ENCODE results near the gene KRT1. TPM values are rescaled to one million over a fixed set of nuclear protein-coding genes. Genes with fewer than 3 reads are reported as not detected.

KRT1 gene
- total RNA-seq, 5 donors from 2014 or later (not counting 1 experiment from before 2014, with no cell fraction given): 0.19 to 57.7 (median 10.0) TPM

- CTCF ChIA-PET: no interaction called here
- peak overlapping the region in 1 of 3 donors; percentile 62 for H3K4me3 Mint-ChIP-seq
- no peaks in the 10 kb centered on the region for H3K9me3 ChIP-seq
- H3K27ac ChIP-seq (ENCODE audit: low read length): no peak overlapping the region
- WGBS (ENCODE audit: insufficient coverage): 94% methylated on average over 2 of the region's 4 CpGs
- H3K4me3 ChIP-seq (ENCODE audit: control insufficient read depth in 1 of 2, extremely low read depth in 1 of 2, low read length in 1 of 2): peak overlapping the region in 1 of 2 donors; percentile 6
- POLR2A ChIA-PET: interaction anchor here in 1 of 2 donors (0.7 kb wide), 1 partner anchor 54 kb away, joined by 5 read pairs; no protein-coding TSS in a partner anchor
- ATAC-seq (replicated peaks in 1 of 4) (no peak), DNase-seq (peak in 1 of 35 experiments; percentile 1)
- H3K27me3 Mint-ChIP-seq: peaks cover 0 to 3% of the 10 kb centered on the region in 2 donors
- no peaks in the 10 kb centered on the region for H3K36me3 Mint-ChIP-seq
- no peaks in the 10 kb centered on the region for H3K9me3 Mint-ChIP-seq
- peak overlapping the region; percentile 62 to 82 for H3K27ac Mint-ChIP-seq
- peaks cover 0 to 3% of the 10 kb centered on the region in 2 experiments for H3K27me3 ChIP-seq (replicated peaks in 1 of 2; ENCODE audit: control insufficient read depth in 2 of 2, extremely low read depth in 1 of 2, insufficient read depth in 2 of 2, low read length in 1 of 2)
- peaks cover 66 to 73% (median 69%) of the 10 kb centered on the region in 3 donors for H3K4me1 Mint-ChIP-seq
- H3K4me1 ChIP-seq (ENCODE audit: control insufficient read depth in 1 of 2, extremely low read depth in 1 of 2, insufficient read depth in 2 of 2, low read length in 2 of 2): peaks cover 46 to 55% of the 10 kb centered on the region in 2 experiments
- no peaks in the 10 kb centered on the region for H3K36me3 ChIP-seq (ENCODE audit: control insufficient read depth in 2 of 2, extremely low read depth in 1 of 2, insufficient read depth in 1 of 2, low read length in 1 of 2)
Observed at GRCh38 chr12:52632656-52633055, 47.6 kb downstream of the KRT1 start.

GRCh38 chr12:52631676-52632459, 48.3 kb downstream of the KRT1 start:
- H3K36me3 Mint-ChIP-seq: no peaks in the 10 kb centered on the region
- no peaks in the 10 kb centered on the region for H3K9me3 Mint-ChIP-seq
- peak overlapping the region in 1 of 3 donors; percentile 62 for H3K4me3 Mint-ChIP-seq
- peaks cover 71 to 79% (median 74%) of the 10 kb centered on the region in 3 donors for H3K4me1 Mint-ChIP-seq
- H3K27me3 Mint-ChIP-seq: peaks cover 0 to 3% of the 10 kb centered on the region in 2 donors
- no peaks in the 10 kb centered on the region for H3K9me3 ChIP-seq
- H3K27ac ChIP-seq (ENCODE audit: low read length): peak overlapping the region; percentile 56
- peak overlapping the region in 1 of 2 donors; percentile 6 for H3K4me3 ChIP-seq (ENCODE audit: control insufficient read depth in 1 of 2, extremely low read depth in 1 of 2, low read length in 1 of 2)
- peak in 2 of 35 experiments; percentile 3 to 4 for DNase-seq
- WGBS (ENCODE audit: insufficient coverage): 73% methylated on average over 4 of the region's 6 CpGs
- H3K4me1 ChIP-seq (ENCODE audit: control insufficient read depth in 1 of 2, extremely low read depth in 1 of 2, insufficient read depth in 2 of 2, low read length in 2 of 2): peaks cover 46 to 55% of the 10 kb centered on the region in 2 experiments
- no peaks in the 10 kb centered on the region for H3K36me3 ChIP-seq (ENCODE audit: control insufficient read depth in 2 of 2, extremely low read depth in 1 of 2, insufficient read depth in 1 of 2, low read length in 1 of 2)
- ATAC-seq (replicated peaks in 1 of 4): no peak
- CTCF ChIA-PET: interaction anchor here in 1 of 2 donors (0.7 kb wide), 1 partner anchor 253 kb away, joined by 3 read pairs; no protein-coding TSS in a partner anchor
- POLR2A ChIA-PET: interaction anchor here in 1 of 2 donors (0.7 kb wide), 1 partner anchor 54 kb away, joined by 5 read pairs; no protein-coding TSS in a partner anchor
- H3K27me3 ChIP-seq (replicated peaks in 1 of 2; ENCODE audit: control insufficient read depth in 2 of 2, extremely low read depth in 1 of 2, insufficient read depth in 2 of 2, low read length in 1 of 2): peaks cover 0 to 3% of the 10 kb centered on the region in 2 experiments
- peak overlapping the region; percentile 62 to 93 for H3K27ac Mint-ChIP-seq

- Histone ChIP-seq H3K9me3 (no peaks in the 10 kb centered on the region), H3K27ac (ENCODE audit: low read length) (peak overlapping the region; percentile 56), H3K4me3 (ENCODE audit: control insufficient read depth in 1 of 2, extremely low read depth in 1 of 2, low read length in 1 of 2) (peak overlapping the region in 1 of 2 donors; percentile 39), H3K27me3 (replicated peaks in 1 of 2; ENCODE audit: control insufficient read depth in 2 of 2, extremely low read depth in 1 of 2, insufficient read depth in 2 of 2, low read length in 1 of 2) (peaks cover 0 to 3% of the 10 kb centered on the region in 2 experiments), H3K4me1 (ENCODE audit: control insufficient read depth in 1 of 2, extremely low read depth in 1 of 2, insufficient read depth in 2 of 2, low read length in 2 of 2) (peaks cover 46 to 53% of the 10 kb centered on the region in 2 experiments), H3K36me3 (ENCODE audit: control insufficient read depth in 2 of 2, extremely low read depth in 1 of 2, insufficient read depth in 1 of 2, low read length in 1 of 2) (no peaks in the 10 kb centered on the region)
- H3K4me3 Mint-ChIP-seq: peak overlapping the region; percentile 7 to 62 (median 55)
- peaks cover 71 to 80% (median 77%) of the 10 kb centered on the region in 3 donors for H3K4me1 Mint-ChIP-seq
- H3K36me3 Mint-ChIP-seq: no peaks in the 10 kb centered on the region
- CTCF ChIA-PET: interaction anchor here in 1 of 2 donors (0.7 kb wide), 1 partner anchor 254 kb away, joined by 3 read pairs; no protein-coding TSS in a partner anchor
- POLR2A ChIA-PET: no interaction called here
- H3K27me3 Mint-ChIP-seq: peaks cover 0 to 3% of the 10 kb centered on the region in 2 donors
- no peak for ATAC-seq (replicated peaks in 1 of 4)
- H3K9me3 Mint-ChIP-seq: no peaks in the 10 kb centered on the region
- 60% methylated on average over 1 of the region's 4 CpGs for WGBS (ENCODE audit: insufficient coverage)
- H3K27ac Mint-ChIP-seq: peak overlapping the region; percentile 92 to 93
- peak in 2 of 35 experiments; percentile 5 to 10 for DNase-seq
Observed at GRCh38 chr12:52631264-52631663, 48.9 kb downstream of the KRT1 start.

- peak overlapping the region; percentile 92 to 93 for H3K27ac Mint-ChIP-seq
- peaks cover 46 to 49% of the 10 kb centered on the region in 2 experiments for H3K4me1 ChIP-seq (ENCODE audit: control insufficient read depth in 1 of 2, extremely low read depth in 1 of 2, insufficient read depth in 2 of 2, low read length in 2 of 2)
- POLR2A ChIA-PET: no interaction called here
Observed at GRCh38 chr12:52630599-52631200, 49.5 kb downstream of the KRT1 start.

GRCh38 chr12:52630008-52630500, 50.2 kb downstream of the KRT1 start:
- ATAC-seq (replicated peaks in 1 of 4) (no peak), DNase-seq (peak in 1 of 35 experiments; percentile 3)
- ChIA-PET POLR2A (interaction anchor here in 1 of 2 donors (0.6 kb wide), 1 partner anchor 598 kb away, joined by 5 read pairs; no protein-coding TSS in a partner anchor), CTCF (interaction anchor here in 1 of 2 donors (0.6 kb wide), 1 partner anchor 94 kb away, joined by 3 read pairs; no protein-coding TSS in a partner anchor)
- Mint-ChIP-seq H3K36me3 (no peaks in the 10 kb centered on the region), H3K4me3 (peak overlapping the region; percentile 48 to 78 (median 62)), H3K27me3 (peaks cover 0 to 3% of the 10 kb centered on the region in 2 donors), H3K4me1 (peaks cover 77 to 88% (median 79%) of the 10 kb centered on the region in 3 donors), H3K27ac (peak overlapping the region; percentile 92 to 93), H3K9me3 (no peaks in the 10 kb centered on the region)
- WGBS (ENCODE audit: insufficient coverage): 72% methylated on average over 3 of the region's 7 CpGs
- Histone ChIP-seq H3K36me3 (ENCODE audit: control insufficient read depth in 2 of 2, extremely low read depth in 1 of 2, insufficient read depth in 1 of 2, low read length in 1 of 2) (no peaks in the 10 kb centered on the region), H3K27me3 (replicated peaks in 1 of 2; ENCODE audit: control insufficient read depth in 2 of 2, extremely low read depth in 1 of 2, insufficient read depth in 2 of 2, low read length in 1 of 2) (no peaks in the 10 kb centered on the region), H3K9me3 (no peaks in the 10 kb centered on the region), H3K4me1 (ENCODE audit: control insufficient read depth in 1 of 2, extremely low read depth in 1 of 2, insufficient read depth in 2 of 2, low read length in 2 of 2) (peaks cover 46 to 49% of the 10 kb centered on the region in 2 experiments), H3K27ac (ENCODE audit: low read length) (peak overlapping the region; percentile 56), H3K4me3 (ENCODE audit: control insufficient read depth in 1 of 2, extremely low read depth in 1 of 2, low read length in 1 of 2) (peak overlapping the region in 1 of 2 donors; percentile 39)

More at GRCh38 chr12:52630599-52631200, 49.5 kb downstream of the KRT1 start:
- CTCF ChIA-PET: no interaction called here
- Histone ChIP-seq H3K27ac (ENCODE audit: low read length) (peak overlapping the region; percentile 56), H3K4me3 (ENCODE audit: control insufficient read depth in 1 of 2, extremely low read depth in 1 of 2, low read length in 1 of 2) (peak overlapping the region in 1 of 2 donors; percentile 39), H3K9me3 (no peaks in the 10 kb centered on the region), H3K36me3 (ENCODE audit: control insufficient read depth in 2 of 2, extremely low read depth in 1 of 2, insufficient read depth in 1 of 2, low read length in 1 of 2) (no peaks in the 10 kb centered on the region), H3K27me3 (replicated peaks in 1 of 2; ENCODE audit: control insufficient read depth in 2 of 2, extremely low read depth in 1 of 2, insufficient read depth in 2 of 2, low read length in 1 of 2) (no peaks in the 10 kb centered on the region)
- Mint-ChIP-seq H3K27me3 (peaks cover 0 to 3% of the 10 kb centered on the region in 2 donors), H3K9me3 (no peaks in the 10 kb centered on the region), H3K36me3 (no peaks in the 10 kb centered on the region), H3K4me3 (peak overlapping the region; percentile 55 to 78 (median 62)), H3K4me1 (peaks cover 75 to 82% (median 77%) of the 10 kb centered on the region in 3 donors)
- DNase-seq: peak in 1 of 35 experiments; percentile 5
- peak; percentile 33 to 55 (median 46) for ATAC-seq (replicated peaks in 1 of 4)
- WGBS (ENCODE audit: insufficient coverage): 0% methylated on average over 1 of the region's 4 CpGs

Measured in T-cell (primary cell).